HFFc6 (cell line): ENCODE measurements around the gene OR4C6. TPM values are rescaled to one million over a fixed set of nuclear protein-coding genes. Genes with fewer than 3 reads are reported as not detected.
A peak's percentile ranks its signal among the peaks of the same experiment; 100 is the strongest.

Source experiments
- DNase-seq: peaks from one replicate; pipeline ENCODE4 v3.0.0-alpha.2; 2018
- H3K27ac Mint-ChIP-seq: 2 replicates; pipeline ENCODE4 v1.8.0; 2020; ENCODE audit warnings: mild to moderate bottlenecking, mixed read lengths
- H3K27me3 Mint-ChIP-seq: 2 replicates; pipeline ENCODE4 v1.8.0; 2021; ENCODE audit warnings: mild to moderate bottlenecking, moderate library complexity, mixed read lengths; ENCODE audit not compliant: insufficient read depth
- H3K36me3 Mint-ChIP-seq: 2 replicates; pipeline ENCODE4 v1.8.0; 2021; ENCODE audit warnings: low read depth, mixed read lengths
- H3K4me1 Mint-ChIP-seq: 2 replicates; pipeline ENCODE4 v1.8.0; 2020; ENCODE audit warnings: low read depth, mixed read lengths
- H3K4me3 Mint-ChIP-seq: 2 replicates; pipeline ENCODE4 v1.8.0; 2020; ENCODE audit warnings: mild to moderate bottlenecking, moderate library complexity, mixed read lengths
- H3K9me3 Mint-ChIP-seq: 2 replicates; pipeline ENCODE4 v1.8.0; 2020; ENCODE audit warnings: mild to moderate bottlenecking, mixed read lengths
- total RNA-seq, 6 experiments: library from RNA; stranded (reverse); fragmentation: NEBNext Ultra II Directional; extraction: Animal tissue kit (Norgen Biotek cat#: 25700); gene quantifications; 2 replicates in 1 of 6; 3 replicates in 5 of 6; pipeline ENCODE4 v1.2.3, GENCODE V29; 2021
- TF ChIP-seq, protein P1 (sequence below): fragments of 200-600 bp; sonication (generic); IDR thresholded peaks from 2 replicates; pipeline ENCODE4 v1.5.0; 2021; ENCODE audit warnings: antibody characterized with exemption, mild to moderate bottlenecking

Gene OR4C6
- total RNA-seq, 6 experiments from 2014 or later = not detected

DNA sequence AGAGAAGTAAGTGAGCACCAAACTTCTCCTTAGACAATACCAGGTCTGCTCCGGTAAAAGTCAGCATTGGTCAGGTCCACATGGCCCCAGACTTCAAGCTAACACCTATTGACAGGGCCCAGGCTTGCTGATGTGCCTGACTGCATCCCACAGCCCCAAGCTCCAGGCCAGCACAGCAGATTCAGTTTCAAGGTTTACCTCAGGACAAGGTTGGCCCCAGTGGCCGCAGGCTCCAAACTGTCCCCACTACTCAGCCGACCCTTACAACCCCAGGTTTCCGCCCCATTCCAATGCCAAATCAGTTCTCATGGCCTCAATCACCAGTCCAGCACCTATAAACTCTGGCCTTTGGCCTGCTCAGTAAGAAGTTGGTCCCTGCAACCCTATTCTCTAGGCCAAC, 39.4 kb downstream of the OR4C6 start:
- Mint-ChIP-seq H3K36me3 (no peaks in the 10 kb centered on the region), H3K4me3 (no peak overlapping the region), H3K9me3 (peaks cover 4% of the 10 kb centered on the region; the same call in 1 of the 2 replicates), H3K4me1 (no peaks in the 10 kb centered on the region), H3K27ac (no peak overlapping the region), H3K27me3 (no peaks in the 10 kb centered on the region)
- no peak for DNase-seq
- TF ChIP-seq, protein P1, sequence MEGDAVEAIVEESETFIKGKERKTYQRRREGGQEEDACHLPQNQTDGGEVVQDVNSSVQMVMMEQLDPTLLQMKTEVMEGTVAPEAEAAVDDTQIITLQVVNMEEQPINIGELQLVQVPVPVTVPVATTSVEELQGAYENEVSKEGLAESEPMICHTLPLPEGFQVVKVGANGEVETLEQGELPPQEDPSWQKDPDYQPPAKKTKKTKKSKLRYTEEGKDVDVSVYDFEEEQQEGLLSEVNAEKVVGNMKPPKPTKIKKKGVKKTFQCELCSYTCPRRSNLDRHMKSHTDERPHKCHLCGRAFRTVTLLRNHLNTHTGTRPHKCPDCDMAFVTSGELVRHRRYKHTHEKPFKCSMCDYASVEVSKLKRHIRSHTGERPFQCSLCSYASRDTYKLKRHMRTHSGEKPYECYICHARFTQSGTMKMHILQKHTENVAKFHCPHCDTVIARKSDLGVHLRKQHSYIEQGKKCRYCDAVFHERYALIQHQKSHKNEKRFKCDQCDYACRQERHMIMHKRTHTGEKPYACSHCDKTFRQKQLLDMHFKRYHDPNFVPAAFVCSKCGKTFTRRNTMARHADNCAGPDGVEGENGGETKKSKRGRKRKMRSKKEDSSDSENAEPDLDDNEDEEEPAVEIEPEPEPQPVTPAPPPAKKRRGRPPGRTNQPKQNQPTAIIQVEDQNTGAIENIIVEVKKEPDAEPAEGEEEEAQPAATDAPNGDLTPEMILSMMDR = no peak

GRCh38 chr11:55707029-55707428, 45.0 kb downstream of the OR4C6 start:
- H3K9me3 Mint-ChIP-seq = no peaks in the 10 kb centered on the region

GRCh38 chr11:55714982-55715888, 53.2 kb downstream of the OR4C6 start:
- H3K4me1 Mint-ChIP-seq = no peaks in the 10 kb centered on the region
- no peaks in the 10 kb centered on the region for H3K27me3 Mint-ChIP-seq
- no peaks in the 10 kb centered on the region for H3K9me3 Mint-ChIP-seq
- H3K36me3 Mint-ChIP-seq = no peaks in the 10 kb centered on the region
- no peak overlapping the region for H3K4me3 Mint-ChIP-seq
- H3K27ac Mint-ChIP-seq = no peak overlapping the region
- TF ChIP-seq, protein P1 = peak; percentile 41; the same call in 1 of the 2 replicates
- no peak for DNase-seq

More at GRCh38 chr11:55707029-55707428, 45.0 kb downstream of the OR4C6 start:
- no peaks in the 10 kb centered on the region for H3K27me3 Mint-ChIP-seq
- H3K4me1 Mint-ChIP-seq = no peaks in the 10 kb centered on the region
- H3K4me3 Mint-ChIP-seq = no peak overlapping the region
- peak; percentile 12 for DNase-seq
- no peaks in the 10 kb centered on the region for H3K36me3 Mint-ChIP-seq
- TF ChIP-seq, protein P1 = peak; percentile 78
- no peak overlapping the region for H3K27ac Mint-ChIP-seq

Other genes with a start within 250 kb of the OR4C6 start
- gene OR4C15, start 107.7 kb upstream of the OR4C6 start, total RNA-seq = not detected
- gene OR4C16, start 90.1 kb upstream of the OR4C6 start, total RNA-seq = not detected
- gene OR4C11, start 54.6 kb upstream of the OR4C6 start, total RNA-seq = not detected
- not detected for gene OR4P4, start 27.1 kb upstream of the OR4C6 start, total RNA-seq
- not detected for gene OR4S2, start 13.9 kb upstream of the OR4C6 start, total RNA-seq
- gene OR5D13, start 111.2 kb downstream of the OR4C6 start, total RNA-seq = not detected
- not detected for gene OR5D14, start 133.4 kb downstream of the OR4C6 start, total RNA-seq
- not detected for gene OR5L1, start 149.2 kb downstream of the OR4C6 start, total RNA-seq
- not detected for gene OR5D18, start 157.4 kb downstream of the OR4C6 start, total RNA-seq
- not detected for gene OR5L2, start 165.0 kb downstream of the OR4C6 start, total RNA-seq
- gene OR5D16, start 176.6 kb downstream of the OR4C6 start, total RNA-seq = not detected
- gene TRIM51, start 221.1 kb downstream of the OR4C6 start, total RNA-seq = not detected